SIG-M5 (cell line): ENCODE data around the gene EXOC8.

Experiments used
- DNase-seq: peaks from one replicate; lab custom pipeline; 2025; lab: John Stamatoyannopoulos, UW

The EXOC8 gene

GRCh38 chr1:231315887-231316286 lies 21.8 kb downstream of the EXOC8 start:
- DNase-seq: no peak

- no peak for DNase-seq
Observed at GRCh38 chr1:231313661-231314060, 24.0 kb downstream of the EXOC8 start.

- DNase-seq: no peak
Observed at GRCh38 chr1:231312432-231312788, 25.2 kb downstream of the EXOC8 start.

- no peak for DNase-seq
Observed at GRCh38 chr1:231311720-231312431, 25.8 kb downstream of the EXOC8 start.

GRCh38 chr1:231310391-231310934 lies 27.2 kb downstream of the EXOC8 start:
- no peak for DNase-seq

GRCh38 chr1:231301990-231302389 lies 35.7 kb downstream of the EXOC8 start:
- no peak for DNase-seq

GRCh38 chr1:231295938-231296337 lies 41.7 kb downstream of the EXOC8 start:
- no peak for DNase-seq

GRCh38 chr1:231286603-231287002 lies 51.0 kb downstream of the EXOC8 start:
- DNase-seq: no peak

GRCh38 chr1:231284441-231284840 lies 53.2 kb downstream of the EXOC8 start:
- DNase-seq: no peak
